Effector CD4-positive, alpha-beta T cell (primary cell): Measurements from ENCODE around the gene RPS27.
"Not testable (repeated sequence)": the region's sequence is repeated elsewhere in the genome, so short reads cannot be mapped to it uniquely, and the experiment has no call there.

ENCODE experiments used
- DNase-seq: peaks from one replicate; pipeline ENCODE4 v3.0.0-alpha.2; 2020

Gene RPS27

GRCh38 chr1:153962088-153963029 lies 28.2 kb upstream of the RPS27 start:
- no peak for DNase-seq

DNA sequence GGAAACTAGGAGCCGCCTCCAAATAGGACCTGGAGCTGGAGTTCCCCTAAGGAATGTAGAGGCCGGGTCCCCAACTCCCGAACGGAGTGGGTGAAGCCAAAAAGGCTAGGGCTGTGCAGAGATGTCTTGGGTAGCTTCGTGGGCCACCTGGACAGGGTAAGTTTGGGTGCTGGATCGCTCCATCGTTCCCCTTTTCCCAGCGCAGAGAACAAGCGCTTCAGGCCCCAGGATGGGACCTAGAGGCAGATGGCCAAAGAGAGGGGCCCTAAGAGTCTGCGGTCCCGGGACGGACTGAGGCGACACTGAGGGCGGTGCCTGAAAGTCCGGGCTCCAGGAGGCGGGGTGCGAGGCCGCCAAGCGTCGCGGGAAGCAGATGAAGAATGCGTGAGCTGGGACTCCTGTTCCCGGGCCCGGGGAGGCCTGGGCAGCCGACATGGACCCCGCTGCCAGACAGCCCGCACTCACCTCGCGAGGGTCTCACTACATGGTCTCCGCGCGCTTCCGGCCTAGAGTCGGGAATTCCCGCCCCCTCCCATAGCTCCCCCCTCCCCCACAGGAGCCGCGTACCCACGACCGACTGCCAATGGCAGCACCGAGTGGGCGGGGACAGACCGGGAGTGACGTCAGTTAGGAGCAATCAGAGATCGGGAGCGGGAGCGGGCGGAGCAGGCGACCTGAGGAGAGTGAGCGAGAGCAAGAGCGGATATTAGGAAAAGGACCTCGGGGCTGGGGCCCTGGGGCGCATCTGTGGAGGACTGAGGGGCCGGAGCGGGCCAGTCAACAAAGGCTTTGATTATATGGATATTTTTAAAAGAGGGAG lies 27.3 kb upstream of the RPS27 start, which contains the start of gene SLC39A1:
Gene SLC39A1, minus strand, starts transcription at position 508 of the 820 bp plus-strand sequence. CDS start 822 bp downstream, outside the sequence.
- DNase-seq: peak; percentile 95

- no peak for DNase-seq
These were observed 26.7 kb upstream of the RPS27 start for GRCh38 chr1:153963850-153964331.

- DNase-seq: peak; percentile 81
These were observed 23.2 kb upstream of the RPS27 start, which contains the start of gene CREB3L4 for GRCh38 chr1:153967107-153967999. CREB3L4 (plus strand) TSS chr1:153967902; CDS start chr1:153968526, 624 bp downstream.

DNA sequence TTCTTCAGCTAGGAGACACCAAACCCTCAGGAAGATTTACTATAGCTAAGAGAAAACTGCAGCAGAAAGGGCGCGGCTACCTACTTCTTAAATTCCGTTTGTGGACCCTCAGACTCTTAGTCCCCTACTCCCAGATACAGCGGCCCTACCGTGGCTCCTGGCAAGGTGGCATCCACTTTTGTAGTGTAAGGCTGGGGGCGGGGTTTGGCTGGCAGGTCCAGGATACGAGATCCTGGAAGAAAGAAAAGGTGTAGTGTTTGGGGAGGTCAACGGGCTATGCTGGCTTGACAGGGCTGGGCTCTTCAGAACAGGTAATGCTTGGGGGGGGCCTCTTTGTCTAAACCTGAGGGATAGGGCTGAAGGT lies 22.6 kb upstream of the RPS27 start:
- DNase-seq: no peak

DNA sequence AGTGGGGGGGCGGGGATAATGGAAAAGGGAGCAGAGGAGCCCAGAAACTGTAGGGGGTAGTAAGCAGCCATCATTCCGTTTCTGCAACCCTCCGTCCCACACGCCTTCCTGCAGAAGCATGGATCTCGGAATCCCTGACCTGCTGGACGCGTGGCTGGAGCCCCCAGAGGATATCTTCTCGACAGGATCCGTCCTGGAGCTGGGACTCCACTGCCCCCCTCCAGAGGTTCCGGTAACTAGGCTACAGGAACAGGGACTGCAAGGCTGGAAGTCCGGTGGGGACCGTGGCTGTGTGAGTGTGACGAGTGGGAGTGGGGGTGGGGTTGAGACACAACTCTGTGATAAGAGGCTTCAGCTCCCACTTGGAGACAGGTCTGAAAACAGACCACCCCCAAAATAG lies 22.2 kb upstream of the RPS27 start:
- DNase-seq: no peak

DNA sequence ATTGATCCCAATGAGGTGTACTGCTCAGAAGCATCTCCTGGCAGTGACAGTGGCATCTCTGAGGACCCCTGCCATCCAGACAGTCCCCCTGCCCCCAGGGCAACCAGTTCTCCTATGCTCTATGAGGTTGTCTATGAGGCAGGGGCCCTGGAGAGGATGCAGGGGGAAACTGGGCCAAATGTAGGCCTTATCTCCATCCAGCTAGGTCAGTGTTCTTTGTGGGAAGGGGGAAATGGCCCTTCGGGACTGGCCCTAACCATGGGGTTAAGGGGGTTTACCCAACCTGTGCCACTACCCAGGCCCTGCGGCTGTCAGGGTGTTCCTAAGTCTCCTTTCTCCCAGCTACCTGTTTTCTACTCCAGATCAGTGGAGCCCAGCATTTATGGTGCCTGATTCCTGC lies 21.6 kb upstream of the RPS27 start:
- DNase-seq: no peak

- DNase-seq: no peak
These were observed 20.2 kb upstream of the RPS27 start for GRCh38 chr1:153970346-153970745.

- no peak for DNase-seq
These were observed 17.5 kb upstream of the RPS27 start for GRCh38 chr1:153973071-153973470.

DNA sequence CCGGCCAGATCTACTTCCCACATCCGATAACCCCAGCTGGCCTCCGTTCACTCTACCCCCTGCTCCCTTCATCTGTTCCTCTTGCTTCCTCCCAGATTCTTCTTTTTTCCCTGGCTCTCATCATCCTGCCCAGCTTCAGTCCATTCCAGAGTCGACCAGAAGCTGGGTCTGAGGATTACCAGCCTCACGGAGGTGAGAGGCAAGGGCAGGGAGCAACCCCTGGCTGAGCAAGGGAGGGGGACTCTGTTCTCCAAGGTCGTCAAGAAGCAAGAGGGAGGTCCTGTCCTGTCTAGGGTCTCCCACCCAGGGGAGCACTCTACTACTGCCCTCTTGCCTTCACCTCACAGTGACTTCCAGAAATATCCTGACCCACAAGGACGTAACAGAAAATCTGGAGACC lies 17.0 kb upstream of the RPS27 start:
- DNase-seq: no peak

- DNase-seq: no peak
These were observed 13.7 kb upstream of the RPS27 start for GRCh38 chr1:153976819-153977249.

DNA sequence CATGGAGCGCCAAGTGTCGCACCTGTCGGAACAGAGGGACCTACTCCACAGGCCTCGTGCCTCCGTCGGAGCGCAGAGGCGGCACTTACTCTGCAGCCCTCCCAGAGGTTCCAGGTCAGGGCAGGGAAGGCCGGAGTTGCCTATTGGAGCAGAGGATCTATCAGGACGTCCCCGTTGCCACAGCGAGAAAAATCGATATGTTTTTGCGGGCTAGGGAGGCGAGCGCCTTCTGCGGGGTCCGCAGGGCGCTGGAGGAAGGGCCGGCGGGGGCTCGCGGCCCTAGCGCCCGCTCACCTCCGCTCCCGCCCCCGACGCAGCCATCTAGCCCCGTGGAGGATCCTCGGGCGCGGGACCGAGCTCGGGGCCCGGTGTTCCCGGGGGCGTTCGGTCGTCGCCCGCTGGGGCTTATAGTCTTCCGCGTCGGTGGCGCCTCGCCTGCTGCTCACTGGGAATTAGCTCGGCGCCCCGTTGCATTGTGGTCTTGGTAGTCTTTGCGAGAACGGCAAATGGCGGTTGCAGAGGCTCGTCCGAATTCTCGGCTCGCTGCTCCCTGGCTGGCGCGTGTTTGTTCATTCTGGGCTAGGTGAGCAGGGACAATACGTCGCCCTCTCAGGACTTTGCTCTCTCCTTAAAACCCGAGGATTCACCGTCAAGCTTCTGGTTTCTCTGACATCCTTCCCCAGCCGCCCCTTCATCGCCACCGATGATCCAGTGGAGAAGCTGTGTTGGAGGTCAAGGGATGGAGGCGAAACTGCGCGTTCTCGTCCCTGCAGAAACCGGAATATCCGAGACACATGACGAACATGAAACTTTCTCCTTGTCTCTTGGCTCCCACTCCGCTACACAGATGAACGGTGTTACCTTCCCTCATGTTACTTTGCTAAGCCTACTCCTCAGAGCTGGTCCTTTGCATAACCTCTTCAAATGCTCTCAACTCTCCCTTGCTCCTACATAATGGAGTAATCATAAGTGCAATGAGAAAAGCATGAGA lies 13.0 kb upstream of the RPS27 start, which contains the start of gene JTB:
Gene JTB, minus strand, starts transcription at position 425 of the 991 bp plus-strand sequence. Its CDS starts 422 bp downstream, at position 3.
- peak; percentile 86 for DNase-seq

- DNase-seq: no peak
These were observed 12.2 kb upstream of the RPS27 start for GRCh38 chr1:153978274-153978909.

DNA sequence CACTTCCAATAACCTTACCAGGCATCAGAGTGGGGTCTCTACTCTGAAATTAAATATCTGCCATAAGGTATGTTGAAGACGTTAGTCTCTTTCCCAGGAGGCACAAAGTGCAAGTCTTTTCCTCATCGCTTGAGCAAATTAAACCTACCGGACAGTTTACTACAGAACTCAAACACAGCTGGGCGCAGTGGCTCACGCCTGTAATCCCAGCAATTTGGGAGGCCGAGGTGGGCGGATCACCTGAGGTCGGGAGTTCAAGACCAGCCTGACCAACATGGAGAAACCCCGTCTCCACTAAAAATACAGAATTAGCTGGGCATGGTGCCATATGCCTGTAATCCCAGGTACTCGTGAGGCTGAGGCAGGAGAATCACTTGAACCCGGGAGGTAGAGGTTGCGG lies 11.5 kb upstream of the RPS27 start:
- DNase-seq: not testable (repeated sequence)

DNA sequence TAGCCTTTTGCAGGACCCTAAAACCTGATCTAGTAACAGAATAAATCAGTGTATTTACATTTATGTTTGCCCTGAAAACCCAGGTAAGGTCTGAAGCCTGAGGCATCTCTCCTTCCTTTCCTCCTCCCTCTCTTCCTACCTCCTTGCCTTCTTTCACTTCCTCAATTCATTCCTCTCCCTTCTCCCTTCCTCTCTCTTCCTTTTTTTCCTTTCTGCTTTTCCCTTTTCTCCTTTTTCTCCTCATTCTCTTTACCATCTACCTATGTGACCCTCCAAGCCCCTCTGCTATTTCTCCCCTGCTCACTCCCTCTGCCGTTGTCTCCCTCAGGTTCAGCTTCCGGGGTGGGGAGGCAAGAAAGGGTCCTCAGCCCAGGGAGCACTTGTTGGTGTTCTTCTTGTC lies 8.8 kb upstream of the RPS27 start:
- not testable (repeated sequence) for DNase-seq

- no peak for DNase-seq
These were observed 6.3 kb upstream of the RPS27 start for GRCh38 chr1:153984123-153984894.

GRCh38 chr1:153985341-153985912 lies 5.1 kb upstream of the RPS27 start:
- DNase-seq: no peak

DNA sequence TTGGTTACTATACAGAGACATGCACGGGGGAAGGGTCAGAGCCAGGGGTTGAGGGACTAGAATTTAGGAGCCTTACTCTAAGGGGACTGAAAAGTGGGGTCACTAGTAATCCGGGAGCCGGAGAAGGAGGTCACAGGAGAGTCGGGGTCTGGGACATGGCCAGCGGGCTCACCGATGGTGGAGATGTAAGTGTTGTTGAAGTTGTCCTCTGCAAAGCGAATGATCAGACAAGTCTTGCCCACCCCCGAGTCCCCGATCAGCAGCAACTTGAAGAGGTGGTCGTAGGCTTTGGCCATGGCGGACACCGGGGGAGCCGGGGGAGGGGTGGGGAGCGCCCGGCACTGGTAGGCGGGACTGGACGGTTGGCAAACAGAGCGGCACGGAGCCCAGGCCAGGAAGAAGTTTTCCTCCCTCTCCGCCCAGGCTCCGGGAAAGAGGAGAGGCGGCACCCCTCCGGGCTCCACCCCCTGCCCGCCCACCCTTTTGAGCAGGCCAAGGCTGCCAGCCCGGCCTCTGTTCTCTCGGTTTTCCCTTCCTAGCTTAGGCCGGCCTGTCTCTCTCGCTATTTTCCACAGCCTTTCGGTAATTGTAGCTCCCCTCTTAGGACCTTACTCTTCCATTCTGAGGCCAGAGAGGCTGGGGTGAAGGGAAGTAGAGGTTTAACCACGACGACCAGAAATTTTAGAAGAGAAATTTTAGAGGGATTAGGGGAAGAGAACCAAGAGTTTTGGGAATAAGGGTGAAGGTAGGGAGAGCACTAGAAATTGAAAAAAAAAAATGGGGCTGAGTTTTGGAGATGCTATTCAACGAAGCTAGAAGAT lies 4.4 kb upstream of the RPS27 start, which contains the start of gene RAB13:
Gene RAB13, minus strand, starts transcription at position 399 of the 821 bp plus-strand sequence. Its CDS starts 103 bp downstream, at position 296.
- no peak for DNase-seq
